Measurements from ENCODE around the gene CSF3R.
A peak's percentile ranks its signal among the peaks of the same experiment; 100 is the strongest.

Gene CSF3R

DNA sequence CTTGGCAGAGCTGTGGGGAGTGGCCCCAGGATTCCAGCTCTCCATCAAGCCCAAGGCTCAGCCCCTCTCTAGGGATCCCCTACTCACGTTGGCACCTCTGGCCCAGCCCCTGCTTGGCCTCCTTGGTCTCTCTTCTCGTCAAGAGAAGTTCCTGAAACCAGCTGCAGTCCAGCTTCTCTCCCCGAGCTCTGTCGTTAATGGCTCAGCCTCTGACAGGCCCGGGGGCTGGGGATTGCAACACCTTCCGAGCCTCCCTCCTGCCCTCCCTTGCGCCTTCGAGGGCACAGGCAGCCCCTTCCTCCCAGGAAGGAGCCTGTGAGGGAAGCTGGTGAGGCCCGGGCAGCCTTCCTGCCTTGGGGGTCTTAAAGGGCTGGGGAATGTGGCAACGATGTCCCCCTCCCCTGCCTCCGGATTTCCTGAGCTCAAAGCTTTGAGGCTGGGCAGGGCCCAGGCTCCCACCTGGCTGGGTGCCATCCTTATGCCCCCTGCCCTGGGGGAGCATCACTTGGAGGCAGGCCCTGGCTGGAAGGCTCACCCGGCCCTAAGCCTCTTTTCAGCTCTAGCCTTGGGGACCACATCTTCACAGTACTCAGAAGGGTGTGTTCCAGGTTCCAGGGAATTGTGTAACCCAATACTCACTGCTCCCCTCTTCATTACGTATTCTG lies at the start of gene CSF3R:
CSF3R (minus strand) TSS at position 190 of the 665 bp plus-strand sequence. CDS start 3,417 bp downstream, outside the sequence.
- no peak for DNase-seq

DNA sequence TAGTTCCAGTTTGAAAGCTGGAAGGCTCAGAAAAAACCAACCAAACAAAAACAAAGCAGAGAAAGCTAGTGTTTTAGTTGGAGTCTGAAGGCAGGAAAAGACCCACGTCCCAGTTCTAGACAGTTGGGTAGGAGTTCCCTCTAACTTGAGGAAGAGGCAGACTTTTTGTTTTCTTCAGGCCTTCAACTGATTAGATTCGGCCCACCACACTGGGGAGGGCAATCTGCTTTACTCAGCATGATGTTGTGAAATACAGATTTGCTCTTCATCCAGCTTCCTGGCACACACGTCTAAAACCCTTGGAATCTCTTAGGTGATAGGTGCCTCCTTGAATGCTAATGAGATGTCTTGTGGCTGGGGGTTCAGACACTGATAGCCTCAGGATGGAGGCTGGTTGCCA lies 49.1 kb upstream of the CSF3R start:
- DNase-seq = no peak

DNA sequence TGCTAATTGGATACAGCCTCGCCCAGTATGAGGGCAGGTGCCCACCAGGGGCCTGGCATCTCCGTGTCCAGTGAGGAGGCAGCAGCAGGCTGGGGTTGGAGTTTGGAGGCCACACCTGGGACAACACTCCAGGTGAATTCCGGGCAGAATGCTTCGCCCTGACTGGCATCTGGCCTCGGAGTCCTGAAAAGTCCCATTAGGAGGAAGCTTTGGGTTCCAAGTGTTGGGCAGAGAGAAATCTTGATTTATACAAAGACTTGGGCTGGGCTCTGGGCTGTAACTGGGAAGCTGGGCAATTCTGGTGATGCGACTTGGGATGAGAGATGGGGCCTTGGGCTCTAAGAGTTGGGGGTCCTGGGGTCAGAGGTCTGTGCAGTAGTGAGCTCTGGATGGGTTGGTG lies 48.1 kb upstream of the CSF3R start:
- DNase-seq = no peak

DNA sequence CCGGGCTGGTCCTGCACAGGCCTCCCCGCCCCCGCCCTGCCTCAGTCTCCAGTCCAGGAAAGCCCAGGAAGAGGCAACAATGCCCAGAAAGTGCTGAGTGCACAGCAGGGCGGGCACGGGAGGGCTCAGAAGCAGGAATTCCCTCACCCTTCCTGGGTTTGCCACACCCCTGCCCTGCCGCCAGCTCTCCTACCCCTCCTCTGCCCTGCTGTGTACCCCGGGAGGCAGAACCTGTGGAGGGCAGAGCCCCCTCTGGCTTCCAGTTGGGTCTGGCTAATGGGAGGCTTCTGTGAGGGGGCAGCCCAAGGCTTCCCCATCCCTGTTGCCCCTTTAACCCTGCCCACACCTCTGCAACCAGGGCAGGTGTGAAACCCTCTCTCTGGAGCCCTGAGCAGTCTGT lies 47.5 kb upstream of the CSF3R start:
- no peak for DNase-seq

DNA sequence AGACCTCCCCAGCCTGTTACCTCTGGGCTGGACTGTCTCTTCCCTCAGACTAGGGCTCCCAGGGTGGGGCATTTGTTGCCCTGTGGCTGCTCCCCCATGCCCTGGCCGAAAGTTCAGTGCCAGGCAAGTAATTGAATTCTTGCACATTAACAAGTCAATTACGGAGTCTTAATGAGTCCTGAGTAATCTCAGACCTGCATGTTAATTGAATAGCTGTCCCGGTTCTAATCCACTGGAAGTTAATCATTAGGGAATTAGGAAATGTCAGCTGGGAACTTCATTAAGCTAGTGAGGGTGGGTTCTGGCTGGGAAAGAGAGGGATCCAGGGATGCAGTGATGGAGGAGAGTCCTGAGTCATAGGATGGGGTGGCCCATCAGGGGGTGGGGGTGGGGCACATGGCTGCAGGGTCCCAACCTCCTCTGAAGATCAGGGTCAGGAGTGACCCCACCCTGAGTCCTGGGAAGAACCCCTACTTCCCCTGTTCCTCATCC lies 47.1 kb upstream of the CSF3R start:
- DNase-seq = no peak

DNA sequence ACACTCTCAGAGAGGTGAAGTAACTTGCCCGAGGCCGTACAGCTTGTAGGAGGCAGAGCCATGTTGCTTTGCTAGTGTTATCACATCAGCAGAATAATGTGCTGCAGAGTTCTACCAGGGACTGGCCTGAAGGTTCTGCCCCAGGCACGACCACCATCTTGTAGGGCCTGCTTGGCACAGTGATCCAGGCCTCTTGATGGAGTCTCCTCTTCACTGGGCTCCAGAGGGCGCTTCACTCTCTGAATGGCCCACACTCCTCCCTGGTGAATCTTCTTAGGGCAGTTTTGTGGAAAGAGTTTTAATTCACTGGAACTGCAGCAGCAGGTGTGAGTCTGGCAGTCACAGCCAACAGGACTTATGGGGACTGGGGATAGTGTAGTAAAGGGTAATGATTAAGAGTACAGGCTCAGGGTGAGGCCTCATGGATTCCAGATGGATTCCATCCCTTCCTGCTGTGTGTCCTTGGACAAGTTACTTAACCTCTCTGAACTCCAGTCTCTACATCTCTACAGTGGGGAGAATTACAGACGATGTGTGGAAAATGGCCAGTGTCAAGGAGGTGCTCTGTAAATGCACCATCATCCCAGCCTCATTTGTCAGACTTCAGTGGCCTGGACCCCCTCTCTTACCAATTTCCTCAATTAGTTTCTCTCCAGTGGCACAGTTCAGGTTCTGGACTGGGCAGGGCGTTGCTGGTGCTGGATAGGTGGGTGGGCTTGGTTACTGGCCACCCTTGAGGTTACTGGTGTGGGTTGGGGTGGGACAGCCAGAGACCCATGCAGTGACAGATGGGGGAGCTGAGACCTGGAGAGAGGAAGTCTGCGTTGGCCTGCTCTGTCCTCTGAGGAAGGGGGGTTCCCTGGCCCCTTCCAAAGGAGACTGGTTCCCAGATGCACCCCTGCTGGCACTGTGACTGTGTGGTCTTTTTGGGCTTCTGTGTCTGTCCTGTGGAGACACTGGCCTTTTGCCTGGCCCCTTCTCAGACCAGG lies 45.9 kb upstream of the CSF3R start:
- DNase-seq = no peak

DNA sequence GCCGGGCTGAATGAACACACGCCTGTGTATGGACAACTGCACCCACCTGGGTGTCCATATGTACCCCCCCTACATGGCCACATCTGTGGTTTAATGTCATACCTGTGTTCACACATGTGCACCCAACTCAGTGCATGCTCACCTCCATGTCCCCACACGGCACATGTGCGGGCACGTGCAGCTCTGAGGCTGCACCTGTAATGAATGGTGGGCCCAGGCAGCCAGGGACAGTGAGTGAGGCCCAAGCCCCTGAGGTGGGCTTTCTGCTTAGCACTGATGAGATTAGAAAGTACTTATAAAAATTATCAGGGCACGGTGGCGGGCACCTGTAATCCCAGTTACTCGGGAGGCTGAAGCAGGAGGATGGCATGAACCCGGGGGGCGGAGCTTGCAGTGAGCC lies 42.5 kb upstream of the CSF3R start:
- DNase-seq = no peak

DNA sequence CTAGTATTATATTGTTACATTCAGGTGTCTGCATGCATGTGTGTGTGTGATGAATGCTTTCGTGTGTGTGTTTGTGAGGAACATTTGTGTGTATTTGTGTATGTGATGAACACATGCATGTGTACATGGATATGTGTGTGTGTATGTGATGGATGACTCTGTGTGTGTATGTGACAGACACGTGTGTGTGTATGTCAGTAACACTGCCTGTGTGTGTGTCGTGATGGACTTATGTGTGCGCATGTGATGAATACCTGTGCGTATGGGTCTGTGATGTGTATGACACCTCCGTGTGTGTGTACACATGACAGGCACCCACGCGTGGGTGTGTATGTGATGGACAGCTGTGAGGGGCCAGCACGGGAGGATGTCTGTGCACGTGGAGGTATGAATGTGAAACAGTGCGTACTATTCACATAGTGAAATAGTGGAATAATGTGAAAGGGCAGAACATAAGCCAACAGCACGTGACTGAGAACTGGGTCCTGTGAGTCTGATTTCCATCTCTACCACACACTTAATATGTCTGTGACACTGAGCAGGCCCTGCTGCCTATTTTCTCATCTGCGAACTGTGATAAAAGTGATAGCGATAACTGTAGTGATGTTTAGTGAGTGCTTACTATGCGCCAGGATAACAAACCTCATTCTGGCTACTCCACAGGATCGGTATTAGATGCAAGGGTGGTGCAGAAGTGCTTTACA lies 41.8 kb upstream of the CSF3R start:
- no peak for DNase-seq

DNA sequence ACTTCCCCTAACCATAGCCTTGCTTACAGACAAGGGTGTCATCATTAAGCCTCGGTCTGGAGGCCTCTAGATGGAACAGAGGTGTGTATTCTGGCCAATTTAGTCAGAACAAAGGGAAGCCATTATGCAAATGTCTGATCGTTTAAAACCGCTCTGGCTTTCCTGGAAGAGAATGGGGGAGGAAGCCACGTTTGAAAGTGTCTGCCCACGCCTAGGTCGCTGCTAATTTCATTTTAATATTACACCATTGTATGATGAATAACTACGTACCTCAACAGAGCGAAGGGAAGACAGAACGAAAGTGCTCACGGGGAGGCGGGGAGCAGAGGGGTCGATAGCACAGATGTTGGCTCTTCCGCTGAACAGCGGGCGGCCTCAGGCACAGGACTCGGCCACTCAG lies 41.1 kb upstream of the CSF3R start:
- no peak for DNase-seq

DNA sequence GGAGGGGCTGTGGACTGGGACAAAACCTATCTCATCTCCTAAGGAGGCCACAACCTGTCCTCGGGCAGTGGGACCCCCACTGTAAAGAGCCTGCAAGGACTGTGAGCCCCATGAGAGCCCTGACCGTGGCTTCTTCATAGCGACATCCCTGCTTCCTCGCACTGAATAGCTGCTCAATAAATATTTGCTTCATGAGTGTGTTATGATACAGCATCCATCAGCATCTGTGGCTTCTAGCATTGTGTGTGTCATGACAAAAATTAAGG lies 40.5 kb upstream of the CSF3R start:
- no peak for DNase-seq

DNA sequence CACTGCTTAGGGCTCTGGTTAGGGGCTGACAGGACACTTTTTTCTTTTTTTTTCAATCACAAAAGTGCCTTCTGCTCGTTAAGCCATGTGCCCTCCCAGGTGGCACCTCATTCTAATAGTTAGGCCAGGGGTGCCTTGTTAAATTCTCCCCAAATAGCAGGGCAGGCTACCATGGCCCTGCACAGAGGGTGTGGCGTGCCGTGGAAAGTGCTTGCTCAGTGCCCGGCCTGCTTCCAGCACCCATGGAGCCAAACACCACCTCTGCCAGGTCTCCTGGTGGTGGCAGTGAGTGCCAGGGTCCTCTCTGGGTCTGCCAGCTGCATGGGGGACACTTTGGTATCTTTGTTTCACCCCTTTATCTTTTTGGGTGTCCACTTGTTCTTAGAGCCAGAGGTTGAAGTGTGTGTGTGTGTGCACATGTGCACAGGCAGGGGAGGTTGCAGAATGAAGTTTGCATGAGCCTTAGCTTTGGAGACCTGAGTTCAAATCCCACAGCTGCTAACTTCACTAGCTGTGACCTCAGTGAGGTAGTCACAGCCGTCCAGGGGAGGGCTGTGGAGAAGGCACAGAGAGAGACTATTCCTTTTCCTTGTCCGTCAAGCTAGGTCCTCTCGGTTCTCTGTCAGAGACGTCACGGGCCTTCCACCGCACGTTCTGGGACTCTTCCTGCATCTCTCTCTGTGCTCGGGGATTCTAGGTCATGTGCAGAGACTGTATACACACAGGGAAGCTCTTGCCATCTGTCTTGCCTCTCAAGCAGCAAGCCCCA lies 39.9 kb upstream of the CSF3R start:
- DNase-seq = no peak

DNA sequence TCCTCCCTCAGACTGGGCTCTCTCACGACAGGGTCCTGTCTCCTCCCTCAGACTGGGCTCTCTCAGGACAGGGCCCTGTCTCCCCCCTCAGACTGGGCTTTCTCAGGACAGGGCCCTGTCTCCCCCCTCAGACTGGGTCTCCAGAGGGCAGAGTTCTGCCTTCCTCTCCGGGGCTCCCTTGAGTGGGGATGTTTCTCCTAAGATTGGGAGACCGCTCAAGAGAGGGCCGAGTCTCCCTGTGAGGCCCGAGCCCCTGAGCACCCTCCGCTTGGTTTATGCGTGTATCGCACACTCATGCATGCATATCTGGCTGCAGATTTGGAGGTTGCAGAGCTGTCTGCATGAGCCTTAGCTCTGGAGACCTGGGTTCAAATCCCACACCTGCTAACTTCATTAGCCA lies 39.3 kb upstream of the CSF3R start:
- no peak for DNase-seq

DNA sequence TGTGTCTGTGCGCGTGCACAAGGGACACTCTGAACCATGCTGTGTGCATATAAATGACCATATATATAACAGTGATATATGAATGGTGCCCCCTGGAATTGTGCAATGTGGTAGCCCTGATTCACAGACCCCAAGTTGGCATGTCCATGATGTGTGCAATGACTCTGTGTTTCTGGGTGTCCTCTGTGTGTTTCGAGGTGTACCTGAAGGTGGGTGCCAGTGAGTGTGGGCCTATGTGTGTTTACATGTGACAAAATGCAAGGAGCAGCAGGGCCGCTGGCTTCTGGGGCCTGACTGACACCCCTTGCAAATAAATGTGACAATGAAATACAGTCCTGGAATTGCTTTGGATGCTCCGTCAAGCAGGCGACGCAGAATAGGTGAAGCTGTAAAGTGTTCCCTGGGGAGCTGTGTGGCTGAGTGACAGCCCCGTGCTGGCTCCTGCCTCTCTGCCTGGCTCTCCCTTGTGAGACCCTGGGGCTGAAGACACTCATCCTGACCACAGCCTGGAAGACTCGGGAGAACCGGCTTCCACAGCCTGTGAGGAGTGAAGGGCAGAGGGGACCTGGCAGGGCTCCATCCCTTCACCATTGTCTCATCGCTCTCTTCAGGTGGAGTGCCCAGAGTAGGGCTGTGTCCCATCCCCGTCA lies 38.2 kb upstream of the CSF3R start:
- peak; percentile 35 for DNase-seq

DNA sequence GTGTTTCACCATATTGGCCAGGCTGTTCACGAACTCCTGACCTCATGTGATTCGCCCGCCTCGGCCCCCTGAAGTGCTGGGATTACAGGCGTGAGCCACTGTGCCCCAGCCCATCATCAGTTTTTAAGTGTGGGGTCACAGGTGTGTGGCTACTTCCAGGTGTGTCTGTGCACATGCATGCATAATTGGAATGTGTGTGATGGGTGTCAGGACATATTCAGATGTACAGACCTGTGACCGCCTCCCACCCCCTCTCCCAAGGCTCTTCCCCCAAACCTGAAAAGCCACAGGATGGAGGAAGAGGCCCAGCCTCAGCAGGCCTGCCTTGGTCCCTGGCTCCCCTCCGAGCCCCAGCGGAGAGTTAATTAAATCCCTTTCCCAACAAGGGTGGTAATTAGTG lies 37.3 kb upstream of the CSF3R start:
- no peak for DNase-seq

DNA sequence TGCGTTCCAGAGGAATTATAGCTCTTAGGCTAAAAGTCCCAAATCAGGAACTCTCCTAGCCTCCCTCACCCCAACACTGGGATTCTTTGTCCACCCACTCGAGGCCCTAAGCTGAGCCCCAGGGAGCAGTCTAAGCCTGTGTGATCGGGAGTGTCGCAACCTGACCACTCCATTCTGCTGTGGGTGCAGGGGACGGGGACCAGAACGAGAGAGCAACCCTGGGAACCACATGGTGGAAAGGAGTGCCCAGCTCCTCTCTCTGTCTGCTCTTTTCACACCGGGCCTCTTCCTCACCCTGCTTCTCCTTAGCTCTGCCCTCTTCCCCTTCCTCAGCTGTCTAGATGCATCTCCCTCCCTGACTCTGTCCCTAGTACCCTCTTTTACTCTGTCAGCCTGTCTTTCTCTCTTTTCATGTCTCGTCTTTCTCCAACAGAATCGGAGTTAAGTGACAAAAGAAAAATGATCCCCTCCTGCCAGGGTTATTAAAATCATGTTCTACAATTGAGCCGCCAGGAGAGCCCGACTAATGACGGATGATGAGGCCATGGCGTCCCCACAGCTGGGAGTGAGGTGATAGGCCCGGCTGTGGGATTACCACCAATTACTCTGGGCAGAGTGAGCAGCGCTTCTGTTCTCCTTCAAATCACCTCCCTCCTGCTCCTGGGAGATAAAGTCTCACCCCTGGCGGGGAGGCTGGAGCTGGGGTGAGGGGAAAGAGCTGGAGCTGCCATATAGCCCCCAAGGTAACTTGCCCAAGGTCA lies 34.5 kb upstream of the CSF3R start:
- peak; percentile 45 for DNase-seq

DNA sequence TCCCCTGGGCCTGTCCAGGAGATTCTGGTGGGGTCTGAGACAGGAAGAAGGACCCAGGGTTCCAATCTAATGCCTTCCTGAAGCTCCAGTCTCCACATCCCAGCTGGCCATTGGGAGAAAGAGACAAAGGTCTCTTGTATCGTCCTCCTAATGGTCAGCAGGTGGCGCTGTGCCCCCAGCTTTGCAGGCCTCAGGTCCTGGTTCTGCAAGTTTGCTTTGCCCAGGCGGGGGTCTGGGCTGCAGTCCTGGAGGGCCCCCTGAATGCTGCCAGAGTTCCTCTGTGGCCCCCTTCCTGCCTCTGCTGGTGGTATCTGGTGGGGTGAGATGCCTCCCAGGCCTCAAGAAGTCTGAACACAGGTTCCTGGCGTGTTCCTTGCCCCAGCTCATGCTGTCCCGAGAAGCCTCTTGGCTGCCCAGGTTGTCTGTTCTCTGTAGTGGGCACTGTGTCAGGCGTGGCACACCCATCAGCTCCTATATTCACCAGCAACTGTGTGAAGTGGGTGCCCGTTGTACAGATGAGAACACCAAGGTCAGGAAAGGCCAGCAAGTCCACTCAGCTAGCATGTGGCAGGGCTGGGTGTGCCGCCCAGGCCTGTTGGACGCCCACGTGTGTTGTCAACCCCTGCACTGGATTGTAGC lies 33.8 kb upstream of the CSF3R start:
- DNase-seq = peak; percentile 84

DNA sequence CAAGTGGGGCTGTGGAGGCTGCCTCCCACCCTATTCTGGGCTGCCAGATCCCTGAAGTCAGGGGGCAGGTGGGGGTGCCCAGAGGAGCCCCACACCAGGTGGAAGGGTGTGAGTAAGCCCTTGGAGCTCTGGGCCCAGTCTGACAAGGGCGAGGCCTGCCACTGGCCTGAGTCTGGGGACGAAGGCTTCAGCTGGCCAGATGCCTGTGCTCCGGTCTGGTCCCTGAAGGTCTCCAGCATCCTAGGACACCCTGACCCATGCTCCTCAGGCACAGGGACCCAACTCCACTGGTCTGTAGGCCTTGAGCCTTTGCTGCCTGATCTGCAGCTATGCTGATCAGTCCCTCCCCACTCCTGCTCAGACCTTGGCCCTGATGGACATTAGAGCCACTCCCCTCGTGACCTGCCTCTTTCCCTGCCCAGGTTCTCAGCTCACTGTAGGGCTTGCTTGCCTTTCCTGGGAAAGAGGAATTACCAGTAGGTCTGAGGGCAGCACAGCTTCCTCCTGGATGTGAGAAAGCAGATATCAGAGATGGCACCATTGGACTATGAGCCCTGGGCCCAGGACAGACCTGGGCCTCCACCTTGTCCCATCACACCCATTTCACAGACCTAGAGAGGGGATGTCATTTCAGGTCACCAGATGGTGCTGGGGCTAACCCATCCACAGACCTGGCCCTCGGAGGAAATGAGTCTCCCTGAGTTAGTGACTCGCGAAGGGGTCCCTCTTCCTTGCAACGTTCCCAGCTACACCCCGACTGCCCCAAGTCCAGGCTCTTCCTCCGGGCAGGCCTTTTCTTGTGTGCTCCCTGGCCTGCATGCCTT lies 32.8 kb upstream of the CSF3R start:
- no peak for DNase-seq

DNA sequence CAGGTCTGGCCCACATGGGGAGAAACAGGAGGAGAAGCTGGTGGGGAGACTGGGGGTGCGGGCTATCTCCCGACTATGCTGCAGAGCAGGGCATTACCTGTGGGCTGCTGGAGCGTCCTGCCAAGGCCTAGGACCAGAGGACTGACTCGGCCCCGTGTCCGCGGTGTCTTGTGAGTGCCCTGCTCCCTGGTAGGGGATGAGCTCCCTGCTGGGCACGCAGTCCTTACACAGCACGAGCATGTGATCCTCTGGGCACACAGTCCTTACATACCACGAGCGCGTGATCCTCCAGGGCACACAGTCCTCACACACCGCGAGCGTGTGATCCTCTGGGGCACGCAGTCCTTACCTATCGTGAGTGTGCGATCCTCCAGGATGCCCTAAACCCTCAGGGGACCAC lies 31.8 kb upstream of the CSF3R start:
- no peak for DNase-seq

DNA sequence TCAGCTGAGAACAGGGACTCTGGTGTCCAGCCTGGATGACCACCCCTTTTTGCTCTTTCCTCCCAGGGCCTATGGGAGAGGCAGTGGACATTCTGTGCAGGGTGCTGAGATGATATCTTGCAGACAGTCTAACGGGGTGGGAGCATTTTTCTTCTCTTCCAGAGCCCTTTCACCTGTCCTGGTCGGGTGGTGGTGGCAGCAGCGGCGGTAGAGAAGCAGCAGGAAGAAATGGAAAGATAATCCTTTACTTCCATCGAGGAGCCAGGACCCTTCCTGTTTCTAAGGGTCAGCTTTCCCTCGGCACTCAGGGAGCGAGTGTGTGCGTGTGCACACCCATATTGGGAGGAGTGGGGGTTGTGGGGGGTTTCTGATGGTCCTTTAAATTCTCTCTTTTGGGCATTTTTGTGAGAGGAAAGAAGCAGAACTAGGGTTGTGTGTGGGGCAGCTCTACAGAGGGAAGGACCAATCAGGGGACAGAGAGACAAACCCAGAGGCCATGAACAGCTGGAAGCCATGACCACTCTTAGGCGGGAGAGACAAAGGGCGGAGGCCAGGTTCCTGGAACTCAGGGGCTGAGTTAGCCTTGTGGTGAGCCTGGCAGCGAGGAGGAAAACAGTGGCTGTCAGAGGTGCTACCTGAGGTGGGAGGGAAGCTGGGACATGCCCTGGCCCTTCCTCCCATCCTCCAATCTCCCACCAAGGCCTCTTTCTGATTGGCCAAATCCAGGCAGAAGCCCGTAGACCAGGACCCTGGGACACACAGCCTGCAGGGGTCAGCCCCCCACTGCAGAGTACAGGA lies 31.2 kb upstream of the CSF3R start:
- no peak for DNase-seq

All from eye (tissue), 1 donor.